GM12878 (cell line): ENCODE data around the gene ALCAM. TPM values are rescaled to one million over a fixed set of nuclear protein-coding genes. Genes with fewer than 3 reads are reported as not detected.

Experiments
- ATAC-seq: fragments of 200-7000 bp; cut with Tn5 transposase; 3 replicates; pipeline ENCODE4 v1.9.1; 2020; ENCODE audit warnings: mild to moderate bottlenecking, moderate library complexity
- BruUV-seq: library from RNA; stranded (reverse); fragments of 400-500 nt; replicated peaks from 2 replicates; lab custom pipeline; 2021; lab: Mats Ljungman, UMichigan
- CTCF ChIA-PET: fragments of 300-600 bp; sonication (Branson Sonifier 250); formaldehyde crosslinking; extraction: SDS; loops from one replicate; lab custom pipeline; 2021; ENCODE audit warnings: inconsistent platforms; lab: Yijun Ruan, JAX
- POLR2A ChIA-PET: fragments of 350-600 bp; formaldehyde crosslinking; extraction: SDS; loops from one replicate; lab custom pipeline; 2021; ENCODE audit warnings: inconsistent platforms; lab: Charles Lee
- RAD21 ChIA-PET: fragments of 300-600 bp; sonication (Branson Sonifier 250); formaldehyde crosslinking; loops from one replicate; lab custom pipeline; 2023; ENCODE audit warnings: antibody characterized with exemption; ENCODE audit not compliant: unreplicated experiment; lab: Charles Lee
- SMC1A ChIA-PET: fragments of 300-600 bp; sonication (Branson Sonifier 250); formaldehyde crosslinking; loops from one replicate; lab custom pipeline; 2023; ENCODE audit not compliant: unreplicated experiment, uncharacterized antibody; lab: Charles Lee
- DNase-seq: peaks from one replicate; pipeline ENCODE4 v3.0.0-alpha.2; 2011; ENCODE audit warnings: low read depth, low spot score
- FAIRE-seq: peaks from 3 replicates; lab custom pipeline; 2011; peaks lifted over from hg19 to GRCh38; lab: Jason Lieb, UNC
- H2AFZ ChIP-seq: 2 replicates; pipeline ENCODE4 v1.6.0; 2011; ENCODE audit warnings: low read depth, low read length, control low read depth; ENCODE audit not compliant: control insufficient read depth
- H3K27ac ChIP-seq: 2 replicates; pipeline ENCODE4 v1.5.1; 2011; ENCODE audit warnings: control low read depth; ENCODE audit not compliant: control insufficient read depth, insufficient read depth
- H3K27me3 ChIP-seq, 2 experiments: replicated peaks in 1 of 2; 2 replicates each; pipeline versions ENCODE4 v1.6.0 to v1.6.1; 2011; ENCODE audit warnings: low read length in 1 of 2; ENCODE audit not compliant: control insufficient read depth in 2 of 2, insufficient read depth in 2 of 2
- H3K36me3 ChIP-seq, 2 experiments: 2 replicates each; pipeline ENCODE4 v1.5.1; 2011; ENCODE audit warnings: low read length in 1 of 2; ENCODE audit not compliant: control insufficient read depth in 2 of 2, insufficient read depth in 2 of 2
- H3K4me1 ChIP-seq: 2 replicates; pipeline ENCODE4 v1.6.1; 2011; ENCODE audit warnings: mild to moderate bottlenecking, low read length, moderate library complexity, mixed read lengths; ENCODE audit not compliant: control insufficient read depth, insufficient read depth
- H3K4me2 ChIP-seq: 2 replicates; pipeline ENCODE4 v1.6.0; 2011; ENCODE audit warnings: control low read depth; ENCODE audit not compliant: control insufficient read depth, insufficient read depth
- H3K4me3 ChIP-seq: fragments of 200-600 bp; sonication (generic); 2 replicates; pipeline ENCODE4 v1.5.1; 2016
- H3K79me2 ChIP-seq: 2 replicates; pipeline ENCODE4 v1.6.0; 2011; ENCODE audit warnings: low read length; ENCODE audit not compliant: control insufficient read depth, insufficient read depth
- H3K9ac ChIP-seq: 2 replicates; pipeline ENCODE4 v1.8.0; 2011; ENCODE audit warnings: low read length, control low read depth, mixed read lengths; ENCODE audit not compliant: control insufficient read depth, insufficient read depth
- H3K9me3 ChIP-seq: replicated peaks from 3 replicates; pipeline ENCODE4 v1.5.1; 2011; ENCODE audit warnings: mild to moderate bottlenecking, low read length; ENCODE audit not compliant: control insufficient read depth, insufficient read depth
- H4K20me1 ChIP-seq: 2 replicates; pipeline ENCODE4 v1.6.0; 2011; ENCODE audit not compliant: control insufficient read depth, insufficient read depth
- BCL11A ChIP-seq: IDR thresholded peaks from 2 replicates; pipeline ENCODE4 v1.6.1; 2011; ENCODE audit warnings: low read depth, low read length
- CHD2 ChIP-seq: IDR thresholded peaks from 2 replicates; pipeline ENCODE4 v1.6.1; 2011; ENCODE audit warnings: low read depth, low read length, improper control_type of control experiment, borderline replicate concordance
- CREB1 ChIP-seq: IDR thresholded peaks from 2 replicates; pipeline ENCODE4 v1.6.1; 2012; ENCODE audit warnings: low read depth, mild to moderate bottlenecking, inconsistent platforms
- E2F4 ChIP-seq: IDR thresholded peaks from 2 replicates; pipeline ENCODE4 v1.6.1; 2012; ENCODE audit warnings: low read depth, low read length, improper control_type of control experiment
- EP300 ChIP-seq, 2 experiments: fragments of 150-350 bp in 1 of 2; IDR thresholded peaks; 2 replicates each; pipeline ENCODE4 v1.6.1; 2011 to 2012; ENCODE audit warnings: low read depth in 2 of 2, low read length in 2 of 2, borderline replicate concordance in 1 of 2, improper control_type of control experiment in 1 of 2, inconsistent platforms in 1 of 2; ENCODE audit not compliant: control insufficient read depth in 1 of 2
- IRF5 ChIP-seq: fragments of 450-650 bp; IDR thresholded peaks from 2 replicates; pipeline ENCODE4 v1.6.1; 2017; ENCODE audit warnings: borderline replicate concordance
- JUND ChIP-seq: IDR thresholded peaks from 2 replicates; pipeline ENCODE4 v1.6.1; 2012; ENCODE audit warnings: low read depth, mild to moderate bottlenecking, low read length, improper control_type of control experiment, moderate library complexity
- MEF2A ChIP-seq: IDR thresholded peaks from 2 replicates; pipeline ENCODE4 v1.6.1; 2011; ENCODE audit warnings: low read depth, mild to moderate bottlenecking, low read length, moderate library complexity; ENCODE audit not compliant: insufficient read depth
- MEF2B ChIP-seq: fragments of 450-650 bp; IDR thresholded peaks from 2 replicates; pipeline ENCODE4 v1.6.1; 2018; ENCODE audit warnings: mild to moderate bottlenecking, moderate library complexity; ENCODE audit not compliant: partially characterized antibody, poor library complexity, severe bottlenecking
- POLR2A ChIP-seq: IDR thresholded peaks from 2 replicates; pipeline ENCODE4 v1.6.1; 2011; ENCODE audit warnings: low read depth, mild to moderate bottlenecking, low read length
- RAD21 ChIP-seq: IDR thresholded peaks from 2 replicates; pipeline ENCODE4 v1.6.1; 2011; ENCODE audit warnings: mild to moderate bottlenecking, low read depth, low read length, moderate library complexity; ENCODE audit not compliant: insufficient read depth
- TARDBP ChIP-seq: IDR thresholded peaks from 2 replicates; pipeline ENCODE4 v1.6.1; 2016; ENCODE audit warnings: borderline replicate concordance
- USF1 ChIP-seq: IDR thresholded peaks from 2 replicates; pipeline ENCODE4 v1.6.1; 2011; ENCODE audit warnings: borderline replicate concordance, low read depth, mild to moderate bottlenecking, moderate library complexity, mixed read lengths, low read length; ENCODE audit not compliant: insufficient read depth; ENCODE audit errors: extremely low read length
- USF2 ChIP-seq: IDR thresholded peaks from 2 replicates; pipeline ENCODE4 v1.6.1; 2011; ENCODE audit warnings: low read depth, low read length, improper control_type of control experiment, borderline replicate concordance
- ZBED1 ChIP-seq: IDR thresholded peaks from 2 replicates; pipeline ENCODE4 v1.6.1; 2016; ENCODE audit warnings: borderline replicate concordance
- ZNF207 ChIP-seq: fragments of 450-650 bp; IDR thresholded peaks from 2 replicates; pipeline ENCODE4 v1.6.1; 2014; ENCODE audit warnings: antibody characterized with exemption, mild to moderate bottlenecking, borderline replicate concordance
- WGBS: methylation state at CpG from one replicate; pipeline ENCODE4 v1.1.6; 2016; ENCODE audit warnings: low lambda C conversion rate; ENCODE audit not compliant: insufficient replicate concordance, insufficient coverage; ENCODE audit errors: missing lambda C conversion rate; 5-methylcytosine and 5-hydroxymethylcytosine counted together
- in situ Hi-C: fragments of 300-500 bp; cut with MboI; formaldehyde crosslinking; loops from 9 replicates; pipeline ENCODE4 v1.14.3; 2018; ENCODE audit warnings: mixed read lengths
- intact Hi-C: fragments of 100-400 bp; cut with micrococcal nuclease; formaldehyde crosslinking; loops from one replicate; pipeline ENCODE4 v1.14.2; 2022; ENCODE audit not compliant: unreplicated experiment
- polyA plus RNA-seq, 11 experiments: library from polyadenylated mRNA; depleted of rRNA in 4 of 11; unstranded in 6 of 11; stranded (reverse) in 5 of 11; fragments of >200 nt; fragmentation: Nextera tagmentation in 4 of 11; fragmentation: Illumina TruSeq in 1 of 11; extraction: Ambion mirVana in 4 of 11; extraction: Trizol in 1 of 11; gene quantifications; 1 replicate in 1 of 11; 2 replicates in 10 of 11; pipeline versions ENCODE4 v1.2.1 to v1.2.3, GENCODE V29; 2011 to 2016; ENCODE audit warnings: inconsistent platforms in 2 of 11, missing spikeins in 2 of 11, low read depth in 1 of 11
- total RNA-seq, 4 experiments: library from RNA; depleted of rRNA in 3 of 4; stranded (reverse); fragments of >200 nt in 3 of 4; fragmentation: Illumina TruSeq in 1 of 4; extraction: Trizol in 1 of 4; gene quantifications; 2 replicates each; pipeline versions ENCODE4 v1.2.1 to v1.2.3, GENCODE V29; 2013 to 2021

Gene ALCAM
- total and polyA plus RNA-seq, 10 of the 15 experiments (the other 5 are each of a cell fraction or from before 2014, with no cell fraction given) = 12.2 to 54.2 (median 32.6) TPM

- TF ChIP-seq IRF5 (no peak), USF2 (no peak), BCL11A (no peak), MEF2A (no peak), EP300 (IDR thresholded peaks at IDR 0.05; ENCODE audit: borderline replicate concordance in 1 of 2, control insufficient read depth in 1 of 2, low read depth in 2 of 2, low read length in 2 of 2) (no peak), RAD21 (no peak), E2F4 (no peak)
Measured at GRCh38 chr3:105527949-105528348, 161.2 kb downstream of the ALCAM start (continued).

GRCh38 chr3:105528955-105529354 is 162.2 kb downstream of the ALCAM start:
- Histone ChIP-seq H3K27ac (no peak overlapping the region), H3K4me2 (no peak overlapping the region), H3K36me3 (peaks cover 0 to 14% of the 10 kb centered on the region in 2 experiments; a peak in 3 of 4 replicates), H3K4me3 (no peak overlapping the region), H3K4me1 (no peaks in the 10 kb centered on the region), H3K9me3 (no peaks in the 10 kb centered on the region), H3K79me2 (no peaks in the 10 kb centered on the region), H2AFZ (no peak overlapping the region), H3K9ac (no peak overlapping the region), H3K27me3 (no peaks in the 10 kb centered on the region), H4K20me1 (no peaks in the 10 kb centered on the region)
- BruUV-seq = no TSS peak
- in situ Hi-C loops (no loop called here), intact Hi-C loops (no loop called here)
- WGBS = 88% methylated on average over 2 of the region's 2 CpGs
- TF ChIP-seq ZNF207 (no peak), CREB1 (no peak), POLR2A (no peak), TARDBP (no peak), USF1 (no peak), MEF2B (no peak), CHD2 (no peak), ZBED1 (no peak), JUND (no peak)
- no peak for ATAC-seq
- no peak for DNase-seq
- no peak for FAIRE-seq
- ChIA-PET POLR2A (no interaction called here), CTCF (interaction anchor here (1.3 to 3.1 kb wide), 6 partner anchors 9 to 1079 kb away, joined by 4 to 22 read pairs (median 6); no protein-coding TSS in a partner anchor), SMC1A (interaction anchor here (1.1 to 2.7 kb wide), 6 partner anchors 10 to 1536 kb away, joined by 3 to 18 read pairs (median 8); no protein-coding TSS in a partner anchor), RAD21 (interaction anchor here (0.7 to 1.9 kb wide), 5 partner anchors 11 to 1080 kb away, joined by 3 to 7 read pairs (median 4); partner anchors contain the start of gene ALCAM)
